ENCODE results near the gene PRELID2.
A peak's percentile ranks its signal among the peaks of the same experiment; 100 is the strongest.

Gene PRELID2

DNA sequence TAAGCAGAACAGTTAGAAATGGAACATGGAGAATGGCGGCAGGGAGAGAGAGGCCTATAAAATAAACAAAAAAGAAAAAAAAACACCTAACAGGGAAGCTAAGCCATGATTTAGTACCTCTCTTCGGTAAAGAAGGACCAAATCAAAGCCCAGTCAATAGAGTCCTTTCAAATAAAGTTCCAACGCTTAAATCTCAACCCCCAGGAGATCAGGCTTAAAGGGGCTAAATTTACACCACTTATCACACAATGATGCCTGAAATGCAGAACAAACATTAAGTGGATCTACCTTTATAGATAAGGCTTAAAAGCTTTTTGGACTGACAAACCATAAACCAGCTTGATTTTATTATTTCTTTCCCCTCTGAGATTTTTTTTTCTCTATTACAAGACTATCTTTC, 66.3 kb downstream of the PRELID2 start:
- no peak overlapping the region for H3K4me3 ChIP-seq (ENCODE audit: low read depth, low read length)
- DNase-seq (ENCODE audit: low read depth, low spot score), result no peak
- TF ChIP-seq, protein P1, sequence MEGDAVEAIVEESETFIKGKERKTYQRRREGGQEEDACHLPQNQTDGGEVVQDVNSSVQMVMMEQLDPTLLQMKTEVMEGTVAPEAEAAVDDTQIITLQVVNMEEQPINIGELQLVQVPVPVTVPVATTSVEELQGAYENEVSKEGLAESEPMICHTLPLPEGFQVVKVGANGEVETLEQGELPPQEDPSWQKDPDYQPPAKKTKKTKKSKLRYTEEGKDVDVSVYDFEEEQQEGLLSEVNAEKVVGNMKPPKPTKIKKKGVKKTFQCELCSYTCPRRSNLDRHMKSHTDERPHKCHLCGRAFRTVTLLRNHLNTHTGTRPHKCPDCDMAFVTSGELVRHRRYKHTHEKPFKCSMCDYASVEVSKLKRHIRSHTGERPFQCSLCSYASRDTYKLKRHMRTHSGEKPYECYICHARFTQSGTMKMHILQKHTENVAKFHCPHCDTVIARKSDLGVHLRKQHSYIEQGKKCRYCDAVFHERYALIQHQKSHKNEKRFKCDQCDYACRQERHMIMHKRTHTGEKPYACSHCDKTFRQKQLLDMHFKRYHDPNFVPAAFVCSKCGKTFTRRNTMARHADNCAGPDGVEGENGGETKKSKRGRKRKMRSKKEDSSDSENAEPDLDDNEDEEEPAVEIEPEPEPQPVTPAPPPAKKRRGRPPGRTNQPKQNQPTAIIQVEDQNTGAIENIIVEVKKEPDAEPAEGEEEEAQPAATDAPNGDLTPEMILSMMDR (IDR thresholded peaks at IDR 0.05; ENCODE audit: low read depth, low read length), result no peak
- in situ Hi-C loops (cut with HindIII; ENCODE audit: low sequenced_read_pairs), result no loop called here

DNA sequence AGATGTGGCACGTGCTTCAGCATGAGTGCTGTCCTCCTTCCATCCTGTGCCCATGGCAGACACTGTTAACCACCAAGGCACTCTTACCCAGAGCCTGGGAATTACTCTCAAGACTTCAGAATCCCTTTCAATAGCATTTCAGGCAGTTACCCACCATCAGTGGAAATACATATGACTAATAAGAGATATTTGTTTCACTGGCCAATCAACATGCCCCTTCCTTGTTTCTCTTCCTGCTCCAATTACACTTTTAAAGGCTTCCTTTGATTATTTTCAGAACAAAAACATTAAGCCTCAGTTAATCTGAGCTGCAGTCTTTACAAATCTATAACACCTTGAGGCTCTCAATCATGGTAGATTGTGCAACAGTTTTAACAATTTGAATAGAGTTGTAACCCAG, 70.8 kb downstream of the PRELID2 start:
- in situ Hi-C loops (cut with HindIII; ENCODE audit: low sequenced_read_pairs), result no loop called here
- DNase-seq (ENCODE audit: low read depth, low spot score), result peak; percentile 7
- TF ChIP-seq, protein P1 (IDR thresholded peaks at IDR 0.05; ENCODE audit: low read depth, low read length), result no peak
- no peak overlapping the region for H3K4me3 ChIP-seq (ENCODE audit: low read depth, low read length)

DNA sequence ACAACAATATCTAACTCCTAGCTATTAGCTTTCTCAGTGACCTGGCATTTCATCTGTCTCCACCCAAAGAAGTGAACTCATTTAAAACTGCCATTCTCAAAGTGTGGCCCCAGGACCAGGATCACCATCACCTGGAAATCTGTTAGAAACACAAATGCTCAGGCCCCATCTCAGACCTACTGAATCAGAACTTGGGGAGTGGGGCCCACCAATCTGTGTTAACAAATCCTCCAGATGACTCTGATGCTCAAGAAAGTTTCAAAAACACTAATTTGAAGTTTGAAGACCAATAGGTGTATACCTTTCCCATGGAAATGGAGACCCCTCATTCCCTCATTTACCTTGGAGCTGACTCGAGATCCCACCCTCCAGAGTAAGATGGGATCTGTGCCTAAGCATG, 72.3 kb downstream of the PRELID2 start:
- no peak overlapping the region for H3K4me3 ChIP-seq (ENCODE audit: low read depth, low read length)
- in situ Hi-C loops (cut with HindIII; ENCODE audit: low sequenced_read_pairs), result no loop called here
- TF ChIP-seq, protein P1 (IDR thresholded peaks at IDR 0.05; ENCODE audit: low read depth, low read length), result no peak
- no peak for DNase-seq (ENCODE audit: low read depth, low spot score)

DNA sequence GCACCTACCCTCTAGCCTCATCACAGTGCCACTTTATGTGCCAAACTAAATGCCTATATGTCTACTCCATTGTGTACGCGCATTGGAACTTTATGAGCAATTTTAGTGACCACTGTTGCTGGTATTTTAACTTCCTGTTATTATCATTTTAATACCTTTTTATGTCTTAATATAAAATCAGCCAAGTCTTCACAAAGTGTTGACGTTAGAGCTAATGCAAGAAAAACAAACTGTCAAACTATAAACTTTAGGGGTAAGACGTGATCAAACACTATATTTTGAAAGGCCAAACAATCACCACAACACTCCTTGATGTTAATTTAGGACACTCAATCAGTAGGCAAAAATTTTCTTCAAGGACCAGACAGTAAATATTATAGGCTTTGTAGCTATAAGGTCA, 73.9 kb downstream of the PRELID2 start:
- in situ Hi-C loops (cut with HindIII; ENCODE audit: low sequenced_read_pairs), result no loop called here
- no peak overlapping the region for H3K4me3 ChIP-seq (ENCODE audit: low read depth, low read length)
- no peak for DNase-seq (ENCODE audit: low read depth, low spot score)
- TF ChIP-seq, protein P1 (IDR thresholded peaks at IDR 0.05; ENCODE audit: low read depth, low read length), result no peak

DNA sequence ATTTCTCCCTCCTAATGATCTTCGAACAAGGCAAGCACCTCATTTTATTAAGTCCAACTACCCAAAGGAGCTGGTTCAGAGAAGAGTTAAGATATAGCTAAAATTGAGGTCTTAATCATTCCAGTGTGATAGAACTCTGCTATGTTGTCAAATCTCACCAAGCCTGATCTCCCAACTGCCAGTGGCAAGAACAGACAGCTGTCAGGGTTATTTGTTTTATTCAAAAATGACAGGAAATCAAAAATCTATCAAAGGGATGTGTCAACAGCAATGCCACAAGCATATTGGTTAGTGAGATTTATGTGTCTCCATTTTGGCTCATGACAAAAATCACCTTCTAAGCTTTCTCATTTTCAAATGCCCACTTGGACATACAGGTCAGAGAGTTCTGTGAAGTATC, 74.5 kb downstream of the PRELID2 start:
- TF ChIP-seq, protein P1 (IDR thresholded peaks at IDR 0.05; ENCODE audit: low read depth, low read length), result no peak
- no peak for DNase-seq (ENCODE audit: low read depth, low spot score)
- in situ Hi-C loops (cut with HindIII; ENCODE audit: low sequenced_read_pairs), result no loop called here
- H3K4me3 ChIP-seq (ENCODE audit: low read depth, low read length), result no peak overlapping the region

DNA sequence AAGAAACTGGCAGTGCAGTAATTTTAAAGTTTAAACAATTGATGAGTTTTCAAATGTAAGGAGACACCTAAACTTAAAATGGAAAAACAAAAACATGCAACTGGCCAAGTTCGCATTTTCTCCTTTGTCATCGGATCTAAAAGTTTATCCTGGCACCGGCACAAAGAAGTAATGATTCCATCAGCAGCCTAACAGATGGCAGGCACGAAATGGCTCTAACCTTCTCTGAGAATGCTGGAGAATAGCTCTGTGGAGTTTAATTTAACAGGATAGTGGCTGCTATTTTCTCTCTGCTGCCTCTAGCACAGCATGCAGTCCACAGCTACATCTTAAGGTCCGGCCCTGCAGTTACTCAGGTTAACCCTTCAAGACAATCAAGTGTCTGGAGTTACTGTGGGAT, 82.2 kb downstream of the PRELID2 start:
- in situ Hi-C loops (cut with HindIII; ENCODE audit: low sequenced_read_pairs), result no loop called here
- peak; percentile 71 for DNase-seq (ENCODE audit: low read depth, low spot score)
- TF ChIP-seq, protein P1 (IDR thresholded peaks at IDR 0.05; ENCODE audit: low read depth, low read length), result no peak
- H3K4me3 ChIP-seq (ENCODE audit: low read depth, low read length), result no peak overlapping the region

DNA sequence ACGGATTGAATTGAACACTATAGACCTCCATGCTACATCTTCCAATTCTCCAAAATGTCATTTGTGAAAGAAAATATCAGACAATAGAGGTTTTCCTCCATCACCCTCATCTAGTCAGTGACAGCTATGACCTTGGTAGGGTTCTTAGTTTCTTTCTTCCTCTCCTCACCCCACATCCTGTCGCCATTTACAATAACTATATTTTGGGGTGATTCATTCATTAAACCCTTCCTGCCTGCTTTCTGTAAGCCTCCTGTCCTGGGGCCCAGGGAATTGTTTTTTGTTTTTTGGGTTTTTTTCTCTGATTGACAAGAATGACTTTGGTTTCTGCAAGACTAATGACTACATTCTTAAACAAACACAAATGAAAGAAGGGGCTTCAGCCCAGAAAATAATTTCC, 82.6 kb downstream of the PRELID2 start:
- TF ChIP-seq, protein P1 (IDR thresholded peaks at IDR 0.05; ENCODE audit: low read depth, low read length), result no peak
- H3K4me3 ChIP-seq (ENCODE audit: low read depth, low read length), result no peak overlapping the region
- in situ Hi-C loops (cut with HindIII; ENCODE audit: low sequenced_read_pairs), result no loop called here
- no peak for DNase-seq (ENCODE audit: low read depth, low spot score)

Measured in astrocyte of the spinal cord (primary cell).